H9 (cell line): ENCODE measurements around the gene ASTN2. TPM values are rescaled to one million over a fixed set of nuclear protein-coding genes. Genes with fewer than 3 reads are reported as not detected.

Experiments used
- DNase-seq: peaks from one replicate; pipeline ENCODE4 v3.0.0-alpha.2; 2017
- H2AFZ ChIP-seq: one replicate; pipeline ENCODE4 v1.6.1; 2013; ENCODE audit warnings: mild to moderate bottlenecking, low read length, control low read depth, moderate library complexity
- H2AK5ac ChIP-seq: 2 replicates; pipeline ENCODE4 v1.6.1; 2013; ENCODE audit warnings: low read length, control low read depth, mixed read lengths; ENCODE audit not compliant: insufficient read length
- H2BK120ac ChIP-seq: one replicate; pipeline ENCODE4 v1.6.1; 2013; ENCODE audit warnings: low read depth, mild to moderate bottlenecking, low read length, control low read depth, inconsistent platforms; ENCODE audit not compliant: poor library complexity, severe bottlenecking
- H2BK12ac ChIP-seq: 2 replicates; pipeline ENCODE4 v1.6.1; 2013; ENCODE audit warnings: low read length, control low read depth, mixed read lengths, low read depth; ENCODE audit not compliant: insufficient read length
- H2BK15ac ChIP-seq: 2 replicates; pipeline ENCODE4 v1.6.1; 2013; ENCODE audit warnings: low read depth, low read length, control low read depth
- H2BK20ac ChIP-seq: one replicate; pipeline ENCODE4 v1.6.1; 2013; ENCODE audit warnings: low read depth, mild to moderate bottlenecking, low read length, control low read depth, inconsistent platforms; ENCODE audit not compliant: poor library complexity, severe bottlenecking
- H2BK5ac ChIP-seq: 2 replicates; pipeline ENCODE4 v1.6.1; 2013; ENCODE audit warnings: low read length, control low read depth, mixed read lengths; ENCODE audit not compliant: insufficient read length
- H3K14ac ChIP-seq: 2 replicates; pipeline ENCODE4 v1.6.1; 2013; ENCODE audit warnings: low read length, control low read depth; ENCODE audit not compliant: insufficient read depth
- H3K18ac ChIP-seq: 2 replicates; pipeline ENCODE4 v1.6.1; 2013; ENCODE audit warnings: low read depth, mild to moderate bottlenecking, mixed read lengths, low read length, control low read depth; ENCODE audit not compliant: insufficient read length
- H3K23ac ChIP-seq: 2 replicates; pipeline ENCODE4 v1.6.1; 2013; ENCODE audit warnings: low read length, control low read depth, mixed read lengths, low read depth; ENCODE audit not compliant: insufficient read length
- H3K23me2 ChIP-seq: 2 replicates; pipeline ENCODE4 v1.6.1; 2013; ENCODE audit warnings: low read depth, mild to moderate bottlenecking, mixed read lengths, low read length, control low read depth; ENCODE audit not compliant: insufficient read length, poor library complexity, severe bottlenecking
- H3K27ac ChIP-seq: 2 replicates; pipeline ENCODE4 v1.5.1; 2013; ENCODE audit warnings: low read length, control low read depth, mixed read lengths, low read depth; ENCODE audit not compliant: insufficient read length
- H3K27me3 ChIP-seq: 2 replicates; pipeline ENCODE4 v1.6.1; 2013; ENCODE audit warnings: low read length, control low read depth, inconsistent platforms; ENCODE audit not compliant: insufficient read depth
- H3K4ac ChIP-seq: 2 replicates; pipeline ENCODE4 v1.6.1; 2013; ENCODE audit warnings: low read depth, mild to moderate bottlenecking, control low read depth, inconsistent platforms, low read length, moderate library complexity
- H3K4me1 ChIP-seq: 2 replicates; pipeline ENCODE4 v1.6.1; 2013; ENCODE audit warnings: low read length, control low read depth, inconsistent platforms; ENCODE audit not compliant: insufficient read depth
- H3K4me2 ChIP-seq: 2 replicates; pipeline ENCODE4 v1.6.1; 2013; ENCODE audit warnings: low read length, control low read depth, mixed read lengths; ENCODE audit not compliant: insufficient read length, insufficient read depth
- H3K56ac ChIP-seq: 2 replicates; pipeline ENCODE4 v1.6.1; 2013; ENCODE audit warnings: low read depth, mild to moderate bottlenecking, mixed read lengths, low read length, control low read depth; ENCODE audit not compliant: insufficient read length
- H3K79me1 ChIP-seq: 2 replicates; pipeline ENCODE4 v1.6.1; 2013; ENCODE audit warnings: low read depth, mild to moderate bottlenecking, moderate library complexity, low read length, control low read depth, inconsistent platforms; ENCODE audit not compliant: insufficient read depth, poor library complexity, severe bottlenecking
- H3K79me2 ChIP-seq: 2 replicates; pipeline ENCODE4 v1.6.1; 2013; ENCODE audit warnings: low read length, control low read depth, inconsistent platforms; ENCODE audit not compliant: insufficient read depth
- H3K9ac ChIP-seq: 2 replicates; pipeline ENCODE4 v1.6.1; 2013; ENCODE audit warnings: low read length, control low read depth, mixed read lengths; ENCODE audit not compliant: insufficient read length; ENCODE audit errors: extremely low read depth
- H3K9me3 ChIP-seq: one replicate; pipeline ENCODE4 v1.6.1; 2013; ENCODE audit warnings: low read depth, low read length, inconsistent platforms; ENCODE audit not compliant: control insufficient read depth
- H3T11ph ChIP-seq: one replicate; pipeline ENCODE4 v1.6.1; 2013; ENCODE audit warnings: mild to moderate bottlenecking, low read length, control low read depth, inconsistent platforms
- H4K20me1 ChIP-seq: one replicate; pipeline ENCODE4 v1.6.1; 2013; ENCODE audit not compliant: control insufficient read depth, insufficient read length, insufficient read depth
- H4K5ac ChIP-seq: 2 replicates; pipeline ENCODE4 v1.6.1; 2013; ENCODE audit warnings: low read depth, mild to moderate bottlenecking, mixed read lengths, low read length, control low read depth; ENCODE audit not compliant: insufficient read length
- H4K8ac ChIP-seq: replicated peaks from 2 replicates; pipeline ENCODE4 v1.6.1; 2013; ENCODE audit warnings: low read length, control low read depth, mixed read lengths, low read depth; ENCODE audit not compliant: insufficient read length
- H4K91ac ChIP-seq: 2 replicates; pipeline ENCODE4 v1.6.1; 2013; ENCODE audit warnings: low read depth, mild to moderate bottlenecking, moderate library complexity, mixed read lengths, low read length, control low read depth; ENCODE audit not compliant: insufficient read length
- H3K27ac Mint-ChIP-seq, 3 experiments: 2 replicates in 2 of 3; 3 replicates in 1 of 3; pipeline ENCODE4 v1.8.0; 2020 to 2021; ENCODE audit warnings: mixed read lengths in 3 of 3, mild to moderate bottlenecking in 1 of 3, moderate library complexity in 1 of 3
- H3K27me3 Mint-ChIP-seq: 2 replicates; pipeline ENCODE4 v1.8.0; 2021; ENCODE audit warnings: low read depth, mild to moderate bottlenecking, moderate library complexity, mixed read lengths
- H3K36me3 Mint-ChIP-seq, 3 experiments: 2 replicates in 2 of 3; 3 replicates in 1 of 3; pipeline ENCODE4 v1.8.0; 2020 to 2021; ENCODE audit warnings: low read depth in 3 of 3, mixed read lengths in 3 of 3; ENCODE audit not compliant: insufficient read depth in 1 of 3
- H3K4me1 Mint-ChIP-seq, 2 experiments: 2 replicates each; pipeline ENCODE4 v1.8.0; 2020; ENCODE audit warnings: mixed read lengths in 2 of 2
- H3K4me3 Mint-ChIP-seq, 2 experiments: 2 replicates in 1 of 2; 3 replicates in 1 of 2; pipeline ENCODE4 v1.8.0; 2020 to 2021; ENCODE audit warnings: mild to moderate bottlenecking in 2 of 2, mixed read lengths in 2 of 2, moderate library complexity in 1 of 2
- H3K9me3 Mint-ChIP-seq, 2 experiments: 2 replicates in 1 of 2; 3 replicates in 1 of 2; pipeline ENCODE4 v1.8.0; 2020; ENCODE audit warnings: mild to moderate bottlenecking in 2 of 2, mixed read lengths in 2 of 2, moderate library complexity in 1 of 2
- WGBS: extraction: QIAGEN DNeasy Blood & Tissue Kit; methylation state at CpG from one replicate; pipeline ENCODE4 v1.1.7; 2013; ENCODE audit warnings: missing lambda C conversion rate, low lambda C conversion rate, mixed read lengths; ENCODE audit not compliant: insufficient read length; ENCODE audit errors: extremely low coverage; 5-methylcytosine and 5-hydroxymethylcytosine counted together
- total RNA-seq: library from RNA; stranded (reverse); gene quantifications from 2 replicates; pipeline ENCODE4 v1.2.1, GENCODE V29; 2021
- TF ChIP-seq, protein P1 (sequence below): fragments of 200-600 bp; sonication (generic); conservative IDR thresholded peaks from 3 replicates; pipeline ENCODE4 v1.8.0; 2021; ENCODE audit warnings: antibody characterized with exemption, mild to moderate bottlenecking

Gene ASTN2
- total RNA-seq, 1 experiment from 2014 or later: 9.7 TPM

DNA sequence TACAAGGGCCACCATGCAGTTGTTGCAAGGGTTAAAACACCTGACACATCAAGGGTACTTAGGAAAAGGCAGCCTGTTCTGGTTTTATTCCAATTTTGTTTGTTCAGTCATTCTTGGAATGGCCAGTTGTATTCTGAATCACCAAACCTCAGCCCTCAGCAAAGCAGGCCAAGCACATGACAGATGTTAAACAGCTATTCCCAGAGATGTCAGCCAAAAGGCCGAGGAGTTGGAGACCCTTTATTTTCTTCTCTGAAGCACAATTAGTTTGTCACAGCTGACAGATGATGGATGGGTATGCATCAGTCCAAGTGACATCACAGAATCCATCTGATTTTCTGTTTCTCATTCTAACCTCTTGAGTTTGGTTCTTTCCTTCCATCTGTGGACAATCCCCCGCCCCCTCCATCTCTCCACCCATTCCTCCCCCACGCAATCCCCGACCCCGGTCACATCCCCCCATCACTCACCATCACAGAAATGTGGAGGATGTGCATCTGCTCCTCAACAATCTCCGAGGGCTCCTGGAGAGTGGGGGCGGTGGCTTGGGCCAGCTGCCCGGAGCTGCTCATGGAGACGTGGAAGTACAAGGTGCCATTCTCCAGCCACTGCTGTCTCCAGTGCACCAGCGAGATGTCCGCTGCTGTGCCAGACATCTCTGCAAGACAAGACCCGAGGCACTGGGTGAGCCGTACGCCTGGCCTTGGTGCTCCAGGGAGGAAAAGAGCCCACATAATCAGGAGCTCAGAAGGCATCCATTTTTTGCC lies 123.8 kb downstream of the ASTN2 start:
- Histone ChIP-seq H3K79me2 (no peaks in the 10 kb centered on the region), H3K23ac (no peak overlapping the region), H4K8ac (no peak overlapping the region), H2AFZ (no peak overlapping the region), H2BK20ac (no peak overlapping the region), H4K20me1 (no peaks in the 10 kb centered on the region), H3K27me3 (no peaks in the 10 kb centered on the region), H3K23me2 (no peaks in the 10 kb centered on the region), H3K4ac (no peak overlapping the region), H2AK5ac (no peak overlapping the region), H3K14ac (no peak overlapping the region), H3K56ac (no peak overlapping the region), H3K79me1 (no peaks in the 10 kb centered on the region), H3K9me3 (no peaks in the 10 kb centered on the region), H2BK15ac (no peak overlapping the region), H3K18ac (no peak overlapping the region), H2BK120ac (no peak overlapping the region), H3T11ph (no peak overlapping the region), H4K5ac (no peak overlapping the region), H4K91ac (no peak overlapping the region), H2BK12ac (no peak overlapping the region), H3K9ac (no peak overlapping the region), H3K4me1 (no peaks in the 10 kb centered on the region; the same call in 1 of the 2 replicates), H3K4me2 (no peak overlapping the region), H2BK5ac (no peak overlapping the region), H3K27ac (no peak overlapping the region)
- Mint-ChIP-seq H3K9me3 (no peaks in the 10 kb centered on the region), H3K27me3 (no peaks in the 10 kb centered on the region), H3K4me1 (peaks cover 13 to 21% of the 10 kb centered on the region in 2 experiments), H3K27ac (no peak overlapping the region), H3K4me3 (no peak overlapping the region), H3K36me3 (no peaks in the 10 kb centered on the region; a peak in 1 of 7 replicates)
- no CpG with 5 or more reads among the region's 14 CpGs for WGBS
- DNase-seq: no peak
- TF ChIP-seq, protein P1, sequence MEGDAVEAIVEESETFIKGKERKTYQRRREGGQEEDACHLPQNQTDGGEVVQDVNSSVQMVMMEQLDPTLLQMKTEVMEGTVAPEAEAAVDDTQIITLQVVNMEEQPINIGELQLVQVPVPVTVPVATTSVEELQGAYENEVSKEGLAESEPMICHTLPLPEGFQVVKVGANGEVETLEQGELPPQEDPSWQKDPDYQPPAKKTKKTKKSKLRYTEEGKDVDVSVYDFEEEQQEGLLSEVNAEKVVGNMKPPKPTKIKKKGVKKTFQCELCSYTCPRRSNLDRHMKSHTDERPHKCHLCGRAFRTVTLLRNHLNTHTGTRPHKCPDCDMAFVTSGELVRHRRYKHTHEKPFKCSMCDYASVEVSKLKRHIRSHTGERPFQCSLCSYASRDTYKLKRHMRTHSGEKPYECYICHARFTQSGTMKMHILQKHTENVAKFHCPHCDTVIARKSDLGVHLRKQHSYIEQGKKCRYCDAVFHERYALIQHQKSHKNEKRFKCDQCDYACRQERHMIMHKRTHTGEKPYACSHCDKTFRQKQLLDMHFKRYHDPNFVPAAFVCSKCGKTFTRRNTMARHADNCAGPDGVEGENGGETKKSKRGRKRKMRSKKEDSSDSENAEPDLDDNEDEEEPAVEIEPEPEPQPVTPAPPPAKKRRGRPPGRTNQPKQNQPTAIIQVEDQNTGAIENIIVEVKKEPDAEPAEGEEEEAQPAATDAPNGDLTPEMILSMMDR: no peak
